SK-N-MC (cell line): ENCODE results near the gene HSPBP1.

Experiments used
- FOXP2 ChIP-seq: optimal IDR thresholded peaks from 2 replicates; pipeline ENCODE3; 2011; ENCODE audit warnings: mild to moderate bottlenecking, moderate library complexity; ENCODE audit not compliant: insufficient read depth; ENCODE audit errors: extremely low read length, control extremely low read depth
- POLR2AphosphoS5 ChIP-seq: IDR thresholded peaks from 2 replicates; pipeline ENCODE4 v1.6.1; 2012; ENCODE audit warnings: mild to moderate bottlenecking, low read depth, low read length, borderline replicate concordance

DNA sequence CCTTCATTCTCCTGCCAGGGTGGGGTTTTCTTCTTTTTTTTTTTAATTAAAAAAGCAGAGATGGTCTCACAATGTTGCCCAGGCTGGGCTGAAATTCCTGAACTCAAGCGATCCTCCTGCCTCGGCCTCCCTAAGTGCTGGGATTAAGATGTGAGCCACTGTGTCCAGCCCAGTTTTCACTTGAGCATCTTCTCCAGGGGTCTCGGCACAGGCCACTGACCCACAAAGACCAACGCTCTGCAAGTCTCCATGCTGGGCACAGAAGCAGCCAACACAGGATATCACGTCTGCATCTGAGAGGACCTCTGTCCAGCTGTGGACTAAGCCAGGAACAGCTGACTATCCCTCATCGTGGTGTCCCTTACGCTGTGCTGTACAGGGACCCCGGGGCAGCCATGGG lies 41.9 kb downstream of the HSPBP1 start:
- TF ChIP-seq FOXP2 (no peak), POLR2AphosphoS5 (no peak)
